ENCODE measurements around the gene CLMN. TPM values are rescaled to one million over a fixed set of nuclear protein-coding genes. Genes with fewer than 3 reads are reported as not detected.
A peak's percentile ranks its signal among the peaks of the same experiment; 100 is the strongest.

CLMN gene
- total RNA-seq, 2 donors from 2014 or later, result 105 to 131 TPM

DNA sequence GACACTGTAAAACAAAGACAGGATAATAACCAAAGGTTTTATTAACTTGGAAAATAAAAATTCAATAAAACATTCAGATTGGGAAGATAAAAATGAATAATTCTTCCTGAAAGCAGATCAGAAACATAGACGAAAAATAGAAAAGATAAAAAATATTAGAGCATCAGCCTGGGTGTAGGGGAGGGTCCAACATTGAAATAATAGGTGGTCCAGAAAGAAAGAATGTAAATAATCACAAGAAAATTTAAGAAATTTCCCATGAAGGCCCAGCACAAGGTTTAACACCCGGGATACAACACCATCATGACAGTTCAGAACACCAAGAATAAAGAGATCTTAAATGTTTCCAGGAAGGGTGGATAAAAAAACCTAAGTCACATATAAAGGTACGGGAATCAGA, 131.3 kb downstream of the CLMN start:
- DNase-seq, result no peak
- H3K4me1 ChIP-seq, result peaks cover 4% of the 10 kb centered on the region
- H3K27me3 ChIP-seq, result no peaks in the 10 kb centered on the region
- no peak overlapping the region for H3K4me3 ChIP-seq
- TF ChIP-seq, protein P1, sequence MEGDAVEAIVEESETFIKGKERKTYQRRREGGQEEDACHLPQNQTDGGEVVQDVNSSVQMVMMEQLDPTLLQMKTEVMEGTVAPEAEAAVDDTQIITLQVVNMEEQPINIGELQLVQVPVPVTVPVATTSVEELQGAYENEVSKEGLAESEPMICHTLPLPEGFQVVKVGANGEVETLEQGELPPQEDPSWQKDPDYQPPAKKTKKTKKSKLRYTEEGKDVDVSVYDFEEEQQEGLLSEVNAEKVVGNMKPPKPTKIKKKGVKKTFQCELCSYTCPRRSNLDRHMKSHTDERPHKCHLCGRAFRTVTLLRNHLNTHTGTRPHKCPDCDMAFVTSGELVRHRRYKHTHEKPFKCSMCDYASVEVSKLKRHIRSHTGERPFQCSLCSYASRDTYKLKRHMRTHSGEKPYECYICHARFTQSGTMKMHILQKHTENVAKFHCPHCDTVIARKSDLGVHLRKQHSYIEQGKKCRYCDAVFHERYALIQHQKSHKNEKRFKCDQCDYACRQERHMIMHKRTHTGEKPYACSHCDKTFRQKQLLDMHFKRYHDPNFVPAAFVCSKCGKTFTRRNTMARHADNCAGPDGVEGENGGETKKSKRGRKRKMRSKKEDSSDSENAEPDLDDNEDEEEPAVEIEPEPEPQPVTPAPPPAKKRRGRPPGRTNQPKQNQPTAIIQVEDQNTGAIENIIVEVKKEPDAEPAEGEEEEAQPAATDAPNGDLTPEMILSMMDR (IDR thresholded peaks at IDR 0.05), result no peak
- no peak overlapping the region for H3K9ac ChIP-seq (ENCODE audit: low read depth in 2 of 2, low read length in 2 of 2)
- H3K36me3 ChIP-seq, result no peaks in the 10 kb centered on the region
- intact Hi-C loops (cut with DNase I), result no loop called here
- H3K9me3 ChIP-seq, result no peaks in the 10 kb centered on the region
- H3K27ac ChIP-seq, result no peak overlapping the region

DNA sequence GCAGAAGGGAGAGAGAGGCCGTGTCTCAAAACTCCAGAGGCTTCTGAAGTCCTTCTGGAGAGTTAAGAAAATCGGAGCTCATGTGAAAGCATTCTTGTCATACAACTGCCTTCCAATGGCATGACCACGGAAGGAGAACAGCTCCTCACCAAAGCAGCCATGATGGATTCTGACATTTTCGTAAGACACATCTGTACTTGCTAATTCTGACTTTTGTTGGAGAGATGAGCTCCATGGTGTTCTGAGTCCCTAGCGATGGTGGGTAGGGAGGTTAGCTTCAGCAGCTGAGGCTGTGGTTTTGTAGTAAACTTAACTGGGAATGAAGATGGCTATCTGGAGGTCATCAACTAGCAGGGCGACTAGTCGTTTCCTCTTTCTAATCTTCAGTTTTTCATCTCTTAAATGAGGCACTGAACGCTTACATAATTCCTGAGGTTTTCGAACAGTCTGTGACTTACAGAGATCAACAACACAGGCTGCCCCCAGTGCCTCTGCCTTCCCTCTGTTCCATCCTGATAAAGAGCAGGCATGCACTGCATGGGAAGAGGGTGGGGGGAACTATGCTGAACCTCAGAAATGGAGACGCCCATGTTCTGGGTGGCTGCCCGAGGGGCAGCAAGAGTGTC, 133.8 kb downstream of the CLMN start:
- H3K36me3 ChIP-seq, result no peaks in the 10 kb centered on the region
- no peaks in the 10 kb centered on the region for H3K27me3 ChIP-seq
- H3K9ac ChIP-seq (ENCODE audit: low read depth in 2 of 2, low read length in 2 of 2), result peak overlapping the region in 1 of 2 donors; percentile 8
- no peak for DNase-seq
- peaks cover 4% of the 10 kb centered on the region for H3K4me1 ChIP-seq
- intact Hi-C loops (cut with DNase I), result no loop called here
- H3K4me3 ChIP-seq, result no peak overlapping the region
- peak overlapping the region; percentile 31 for H3K27ac ChIP-seq
- TF ChIP-seq, protein P1 (IDR thresholded peaks at IDR 0.05), result no peak
- no peaks in the 10 kb centered on the region for H3K9me3 ChIP-seq

DNA sequence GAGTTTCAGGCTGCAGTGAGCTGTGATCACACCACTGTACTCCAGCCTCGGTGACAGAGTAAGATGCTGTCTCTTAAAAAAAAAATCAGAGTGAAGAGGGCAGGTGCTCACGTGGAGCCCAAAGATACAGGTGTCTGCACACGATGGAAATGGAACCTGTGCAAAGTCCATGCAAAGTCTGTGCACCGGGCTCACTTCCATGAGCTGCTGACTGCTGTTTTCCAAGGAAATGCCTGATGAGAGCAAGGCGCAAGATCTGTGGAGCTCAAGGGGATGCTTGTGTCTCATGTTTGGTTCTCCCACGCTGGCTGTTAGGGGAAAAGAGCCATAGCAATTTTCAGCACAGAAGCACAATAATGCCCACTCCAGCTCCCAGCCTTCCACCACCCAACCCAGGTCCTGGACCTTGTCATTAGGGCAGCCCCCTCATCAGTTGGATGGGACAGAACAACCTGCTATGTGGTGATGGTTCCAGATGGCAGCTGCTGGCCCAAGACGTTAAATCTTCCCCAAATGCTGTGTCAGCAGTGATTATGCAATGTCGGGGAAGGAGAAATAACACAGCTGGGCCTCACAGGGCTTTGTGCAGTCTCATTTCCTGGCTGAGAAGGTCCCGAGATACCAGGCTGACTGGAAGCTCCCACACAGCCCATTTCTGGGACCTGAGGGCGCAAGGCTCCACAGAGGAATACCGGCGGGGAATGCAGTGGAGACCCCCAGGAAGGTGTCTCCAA, 134.5 kb downstream of the CLMN start:
- Histone ChIP-seq H3K27ac (peak overlapping the region; percentile 31), H3K4me1 (peaks cover 4% of the 10 kb centered on the region), H3K4me3 (no peak overlapping the region), H3K36me3 (no peaks in the 10 kb centered on the region), H3K9ac (ENCODE audit: low read depth in 2 of 2, low read length in 2 of 2) (peak overlapping the region in 1 of 2 donors; percentile 8), H3K9me3 (no peaks in the 10 kb centered on the region), H3K27me3 (no peaks in the 10 kb centered on the region)
- intact Hi-C loops (cut with DNase I), result no loop called here
- DNase-seq, result peak; percentile 62
- TF ChIP-seq, protein P1 (IDR thresholded peaks at IDR 0.05), result no peak

DNA sequence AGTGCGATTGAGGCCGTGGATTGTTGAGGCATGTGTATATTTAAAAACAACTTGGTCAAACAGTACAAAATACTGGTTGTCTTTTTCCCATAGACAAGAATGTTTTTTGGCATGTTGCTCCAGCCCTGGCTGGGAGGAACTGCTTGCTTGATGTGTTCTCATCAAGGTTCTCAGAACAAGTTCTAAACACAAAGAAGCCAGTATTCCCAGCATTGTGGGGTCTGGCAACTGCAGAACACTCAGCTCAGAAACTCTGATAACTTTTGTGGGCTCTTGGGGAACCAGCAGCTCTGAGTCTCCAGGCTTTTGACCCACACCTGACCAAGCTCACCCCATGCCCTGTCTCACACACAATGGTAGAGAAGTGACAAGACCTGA, 135.3 kb downstream of the CLMN start:
- DNase-seq, result no peak
- H3K4me3 ChIP-seq, result no peak overlapping the region
- no peaks in the 10 kb centered on the region for H3K27me3 ChIP-seq
- H3K36me3 ChIP-seq, result no peaks in the 10 kb centered on the region
- TF ChIP-seq, protein P1 (IDR thresholded peaks at IDR 0.05), result no peak
- H3K9me3 ChIP-seq, result no peaks in the 10 kb centered on the region
- peak overlapping the region; percentile 31 for H3K27ac ChIP-seq
- intact Hi-C loops (cut with DNase I), result no loop called here
- peak overlapping the region in 1 of 2 donors; percentile 12 for H3K9ac ChIP-seq (ENCODE audit: low read depth in 2 of 2, low read length in 2 of 2)
- H3K4me1 ChIP-seq, result peaks cover 4% of the 10 kb centered on the region

DNA sequence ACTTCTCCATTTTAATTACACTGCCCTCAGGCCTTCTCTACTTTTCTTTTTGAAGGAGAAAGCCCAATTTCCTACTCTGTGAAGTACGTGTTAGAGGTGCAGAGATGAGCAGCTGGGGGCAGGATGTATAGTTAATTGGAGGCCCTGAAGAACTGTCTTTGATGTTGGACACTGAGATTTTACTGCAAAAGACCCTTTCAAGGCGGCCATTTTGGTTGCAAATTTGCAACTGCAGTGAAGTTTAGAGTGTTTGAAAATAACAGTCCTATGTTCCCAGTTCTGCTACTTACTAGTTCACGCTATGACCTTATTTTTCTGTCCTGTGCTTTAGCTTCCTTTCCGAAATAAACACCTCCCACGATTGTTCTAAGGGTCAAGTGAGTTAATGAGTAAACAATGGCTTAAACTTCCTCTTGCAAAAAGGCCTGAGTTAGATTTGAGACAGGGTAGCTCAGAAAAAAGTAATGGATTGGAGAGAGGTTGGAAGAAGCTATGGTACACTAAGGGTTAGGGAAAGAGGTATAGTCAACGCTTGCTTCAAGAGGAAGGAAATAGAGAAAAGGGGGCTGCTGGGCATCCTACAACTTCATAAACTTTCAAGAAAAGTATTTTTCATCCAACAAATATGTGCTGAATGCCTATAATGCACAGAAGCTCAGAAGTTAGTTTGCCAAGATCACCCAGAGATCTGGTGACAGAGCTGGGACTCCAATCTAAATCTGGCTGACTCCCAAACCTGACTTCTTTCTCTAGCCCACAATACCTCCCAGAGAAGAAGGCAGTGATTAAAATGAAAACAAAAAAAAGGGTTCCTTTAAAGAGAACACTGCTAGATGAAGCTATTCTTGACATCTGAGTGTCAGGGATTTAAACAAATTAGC, 135.9 kb downstream of the CLMN start:
- H3K9ac ChIP-seq (ENCODE audit: low read depth in 2 of 2, low read length in 2 of 2), result peak overlapping the region in 1 of 2 donors; percentile 12
- TF ChIP-seq, protein P1 (IDR thresholded peaks at IDR 0.05), result no peak
- no peak for DNase-seq

More for the DNA sequence above, 135.9 kb downstream of the CLMN start:
- peaks cover 4% of the 10 kb centered on the region for H3K4me1 ChIP-seq
- H3K27ac ChIP-seq, result peak overlapping the region; percentile 31
- no peaks in the 10 kb centered on the region for H3K9me3 ChIP-seq
- intact Hi-C loops (cut with DNase I), result no loop called here
- H3K4me3 ChIP-seq, result no peak overlapping the region
- no peaks in the 10 kb centered on the region for H3K36me3 ChIP-seq
- no peaks in the 10 kb centered on the region for H3K27me3 ChIP-seq
